Kidney (tissue), 14 donors: Measurements from ENCODE around the gene FAM171A1. TPM values are rescaled to one million over a fixed set of nuclear protein-coding genes. Genes with fewer than 3 reads are reported as not detected.
A peak's percentile ranks its signal among the peaks of the same experiment; 100 is the strongest.

Experiments used
- DNase-seq, 5 donors: peaks; one replicate each; pipeline ENCODE4 v3.0.0-alpha.2; 2013 to 2020
- FAIRE-seq: peaks from 2 replicates; lab custom pipeline; 2012; peaks lifted over from hg19 to GRCh38; lab: Jason Lieb, UNC
- H3K27ac ChIP-seq, 2 donors: one replicate each; pipeline ENCODE4 v1.7.0; 2013; ENCODE audit warnings: low read depth in 2 of 2, low read length in 2 of 2, inconsistent platforms in 1 of 2
- H3K27me3 ChIP-seq: one replicate; pipeline ENCODE4 v1.7.1; 2013; ENCODE audit warnings: low read length, inconsistent platforms; ENCODE audit not compliant: control insufficient read depth, insufficient read depth
- H3K36me3 ChIP-seq, 3 donors: one replicate each; pipeline versions ENCODE4 v1.7.0 to v1.7.1; 2013; ENCODE audit warnings: low read length in 3 of 3, control low read depth in 1 of 3, inconsistent platforms in 1 of 3; ENCODE audit not compliant: insufficient read depth in 3 of 3, control insufficient read depth in 2 of 3
- H3K4me1 ChIP-seq, 3 donors: one replicate each; pipeline versions ENCODE4 v1.7.0 to v1.7.1; 2013; ENCODE audit warnings: low read length in 3 of 3, inconsistent platforms in 1 of 3, low read depth in 1 of 3; ENCODE audit not compliant: control insufficient read depth in 2 of 3, insufficient read depth in 2 of 3
- H3K4me3 ChIP-seq, 3 donors: one replicate each; pipeline versions ENCODE4 v1.7.0 to v1.8.1; 2013; ENCODE audit warnings: low read length in 3 of 3, control low read depth in 1 of 3, inconsistent platforms in 1 of 3
- H3K9ac ChIP-seq, 3 donors: one replicate each; pipeline versions ENCODE4 v1.7.0 to v1.7.1; 2013; ENCODE audit warnings: low read length in 3 of 3, control low read depth in 1 of 3, inconsistent platforms in 1 of 3
- H3K9me3 ChIP-seq, 3 donors: one replicate each; pipeline versions ENCODE4 v1.7.0 to v1.7.1; 2013; ENCODE audit warnings: low read length in 3 of 3, control low read depth in 1 of 3, inconsistent platforms in 1 of 3; ENCODE audit not compliant: control insufficient read depth in 2 of 3, insufficient read depth in 1 of 3
- CTCF ChIP-seq: IDR thresholded peaks from 3 replicates; pipeline ENCODE4 v1.5.1; 2012; ENCODE audit warnings: mild to moderate bottlenecking, moderate library complexity, borderline replicate concordance; ENCODE audit not compliant: insufficient read depth; ENCODE audit errors: extremely low read depth
- intact Hi-C: fragments of 100-400 bp; cut with DNase I; formaldehyde crosslinking; loops from one replicate; pipeline ENCODE4 v1.11.1; 2022
- polyA plus RNA-seq: library from polyadenylated mRNA; stranded (reverse); fragments of 350-450 nt; fragmentation: Illumina TruSeq; extraction: RNeasy Lipid Tissue Mini Kit (QIAGEN cat#74804); gene quantifications from one replicate; pipeline ENCODE4 v1.2.3, GENCODE V29; 2014; ENCODE audit warnings: low read depth, low replicate concordance; ENCODE audit not compliant: insufficient read depth
- total RNA-seq: library from RNA; stranded (reverse); fragmentation: NEBNext Ultra II Directional; extraction: Animal tissue kit (Norgen Biotek cat#: 25700); gene quantifications from one replicate; pipeline ENCODE4 v1.2.1, GENCODE V29; 2021
- donor health status: control.
- donor health status: control.
- donor health status: control.
- donor health status: control.
- donor health status: control.
- donor health status: DM: yes; HTN: yes; CAD: no.
- donor health status: Normal renal cell carcinoma (clear cell type).

FAM171A1 gene
- total and polyA plus RNA-seq, 2 donors from 2014 or later = 30.4 to 53.0 TPM

GRCh38 chr10:15347150-15347549 is 23.9 kb downstream of the FAM171A1 start:
- TF ChIP-seq CTCF = no peak
- intact Hi-C loops = no loop called here
- peaks cover 3 to 16% (median 11%) of the 10 kb centered on the region in 3 donors for H3K4me1 ChIP-seq
- H3K27ac ChIP-seq = no peak overlapping the region
- no peaks in the 10 kb centered on the region for H3K36me3 ChIP-seq
- no peak overlapping the region for H3K9ac ChIP-seq
- no peaks in the 10 kb centered on the region for H3K9me3 ChIP-seq
- DNase-seq (no peak), FAIRE-seq (no peak)
- H3K4me3 ChIP-seq = no peak overlapping the region
- no peaks in the 10 kb centered on the region for H3K27me3 ChIP-seq

GRCh38 chr10:15346440-15347141 is 24.5 kb downstream of the FAM171A1 start:
- no peaks in the 10 kb centered on the region for H3K36me3 ChIP-seq
- no peak overlapping the region for H3K4me3 ChIP-seq
- no peak for TF ChIP-seq CTCF
- FAIRE-seq = no peak
- H3K27ac ChIP-seq = no peak overlapping the region
- no peaks in the 10 kb centered on the region for H3K27me3 ChIP-seq
- no peak overlapping the region for H3K9ac ChIP-seq
- intact Hi-C loops = no loop called here
- no peak for DNase-seq
- no peaks in the 10 kb centered on the region for H3K9me3 ChIP-seq
- peaks cover 3 to 16% (median 16%) of the 10 kb centered on the region in 3 donors for H3K4me1 ChIP-seq

GRCh38 chr10:15345450-15345849 is 25.6 kb downstream of the FAM171A1 start:
- Histone ChIP-seq H3K27ac (no peak overlapping the region), H3K36me3 (no peaks in the 10 kb centered on the region), H3K9ac (no peak overlapping the region), H3K4me1 (peaks cover 3 to 17% (median 17%) of the 10 kb centered on the region in 3 donors), H3K9me3 (no peaks in the 10 kb centered on the region), H3K27me3 (no peaks in the 10 kb centered on the region), H3K4me3 (no peak overlapping the region)
- FAIRE-seq (no peak), DNase-seq (peak in 1 of 5 donors; percentile 54)
- TF ChIP-seq CTCF = no peak
- intact Hi-C loops = no loop called here
